Naive thymus-derived CD4-positive, alpha-beta T cell (primary cell): ENCODE results near the gene BMPR2. TPM values are rescaled to one million over a fixed set of nuclear protein-coding genes. Genes with fewer than 3 reads are reported as not detected.
A peak's percentile ranks its signal among the peaks of the same experiment; 100 is the strongest.
"Not testable (repeated sequence)": the region's sequence is repeated elsewhere in the genome, so short reads cannot be mapped to it uniquely, and the experiment has no call there.

Experiments used
- ATAC-seq: fragments of 150-1000 bp; cut with Tn5 transposase; 2 replicates; pipeline ENCODE4 v1.10.0; 2021; ENCODE audit warnings: mild to moderate bottlenecking, moderate library complexity
- CTCF ChIA-PET: fragments of 350-600 bp; sonication (Branson Sonifier 250); formaldehyde crosslinking; loops from one replicate; lab custom pipeline; 2021; ENCODE audit warnings: antibody characterized with exemption; lab: Charles Lee
- POLR2A ChIA-PET: fragments of 350-600 bp; sonication (Branson Sonifier 250); formaldehyde crosslinking; loops from one replicate; lab custom pipeline; 2021; ENCODE audit warnings: antibody characterized with exemption, inconsistent platforms; lab: Charles Lee
- DNase-seq, 9 donors: peaks; one replicate each; pipeline versions ENCODE4 v3.0.0 to v3.0.0-alpha.2; 2020 to 2022; ENCODE audit warnings: mixed read lengths in 1 of 9
- H3K27ac ChIP-seq: one replicate; pipeline ENCODE4 v1.7.0; 2013; ENCODE audit warnings: mild to moderate bottlenecking, low read depth, low read length, moderate library complexity
- H3K27me3 ChIP-seq, 2 donors: one replicate each; pipeline ENCODE4 v1.7.0; 2013; ENCODE audit warnings: low read length in 2 of 2, mild to moderate bottlenecking in 2 of 2, moderate library complexity in 2 of 2; ENCODE audit not compliant: control insufficient read depth in 2 of 2, insufficient read depth in 2 of 2
- H3K36me3 ChIP-seq, 3 experiments: 1 replicate in 2 of 3; 2 replicates in 1 of 3; pipeline ENCODE4 v1.7.0; 2013; ENCODE audit warnings: low read length in 3 of 3, mild to moderate bottlenecking in 3 of 3, moderate library complexity in 1 of 3; ENCODE audit not compliant: insufficient read depth in 3 of 3, control insufficient read depth in 2 of 3
- H3K4me1 ChIP-seq, 2 donors: one replicate each; pipeline ENCODE4 v1.7.0; 2013; ENCODE audit warnings: low read length in 2 of 2, mild to moderate bottlenecking in 2 of 2, moderate library complexity in 1 of 2; ENCODE audit not compliant: control insufficient read depth in 2 of 2, insufficient read depth in 2 of 2
- H3K4me3 ChIP-seq: 2 replicates; pipeline ENCODE4 v1.7.0; 2013; ENCODE audit warnings: mild to moderate bottlenecking, low read length
- H3K9me3 ChIP-seq, 3 experiments: 1 replicate in 2 of 3; 2 replicates in 1 of 3; pipeline ENCODE4 v1.7.0; 2013; ENCODE audit warnings: low read length in 3 of 3; ENCODE audit not compliant: control insufficient read depth in 2 of 3
- H3K27ac Mint-ChIP-seq, 9 donors: one replicate each; pipeline ENCODE4 v1.8.0; 2020 to 2022; ENCODE audit warnings: mixed read lengths in 9 of 9, mild to moderate bottlenecking in 8 of 9, moderate library complexity in 5 of 9, inconsistent platforms in 2 of 9
- H3K27me3 Mint-ChIP-seq, 5 donors: one replicate each; pipeline ENCODE4 v1.8.0; 2021 to 2022; ENCODE audit warnings: mixed read lengths in 5 of 5, mild to moderate bottlenecking in 1 of 5
- H3K36me3 Mint-ChIP-seq, 5 donors: one replicate each; pipeline ENCODE4 v1.8.0; 2020 to 2022; ENCODE audit warnings: mixed read lengths in 5 of 5, mild to moderate bottlenecking in 3 of 5, inconsistent platforms in 1 of 5
- H3K4me1 Mint-ChIP-seq, 7 donors: one replicate each; pipeline ENCODE4 v1.8.0; 2020 to 2022; ENCODE audit warnings: mixed read lengths in 7 of 7, mild to moderate bottlenecking in 3 of 7, inconsistent platforms in 1 of 7
- H3K4me3 Mint-ChIP-seq, 10 donors: one replicate each; pipeline ENCODE4 v1.8.0; 2020 to 2022; ENCODE audit warnings: mild to moderate bottlenecking in 10 of 10, mixed read lengths in 10 of 10, moderate library complexity in 6 of 10, inconsistent platforms in 2 of 10
- H3K9me3 Mint-ChIP-seq, 11 donors: one replicate each; pipeline ENCODE4 v1.8.0; 2020 to 2022; ENCODE audit warnings: mixed read lengths in 11 of 11, mild to moderate bottlenecking in 4 of 11, inconsistent platforms in 1 of 11, moderate library complexity in 1 of 11
- intact Hi-C, 2 donors: fragments of 100-400 bp; cut with micrococcal nuclease; formaldehyde crosslinking; loops; one replicate each; pipeline ENCODE4 v1.15.1; 2023
- polyA plus RNA-seq, 2 donors: library from polyadenylated mRNA; unstranded; fragments of 300-500 nt; fragmentation: Illumina TruSeq; gene quantifications; one replicate each; pipeline ENCODE4 v1.2.3, GENCODE V29; 2021
- total RNA-seq, 6 experiments: library from RNA in 5 of 6; stranded (reverse) in 5 of 6; gene quantifications; 1 replicate in 5 of 6; 2 replicates in 1 of 6; pipeline ENCODE4 v1.2.3 and lab custom pipeline; 2021 to 2026

Gene BMPR2
- total and polyA plus RNA-seq, 7 experiments from 2014 or later, result 4.6 to 33.1 (median 13.3) TPM

GRCh38 chr2:202490479-202490878, 114.4 kb downstream of the BMPR2 start:
- H3K4me1 ChIP-seq, result no peaks in the 10 kb centered on the region
- intact Hi-C loops, result no loop called here
- H3K4me3 ChIP-seq, result no peak overlapping the region
- Mint-ChIP-seq H3K27ac (peak overlapping the region in 1 of 9 donors; percentile 64), H3K36me3 (peaks cover 0 to 20% (median 5%) of the 10 kb centered on the region in 5 donors), H3K4me3 (no peak overlapping the region), H3K4me1 (peaks cover 0 to 3% (median 0%) of the 10 kb centered on the region in 7 donors), H3K9me3 (no peaks in the 10 kb centered on the region), H3K27me3 (no peaks in the 10 kb centered on the region)
- ATAC-seq, result no peak
- ChIA-PET POLR2A (interaction anchor here (1.0 kb wide), 1 partner anchor 22 kb away, joined by 3 read pairs; no protein-coding TSS in a partner anchor), CTCF (interaction anchor here (0.9 kb wide), 1 partner anchor 37 kb away, joined by 3 read pairs; no protein-coding TSS in a partner anchor)
- no peaks in the 10 kb centered on the region for H3K27me3 ChIP-seq
- H3K36me3 ChIP-seq, result no peaks in the 10 kb centered on the region
- no peaks in the 10 kb centered on the region for H3K9me3 ChIP-seq
- no peak overlapping the region for H3K27ac ChIP-seq
- no peak for DNase-seq

- Mint-ChIP-seq H3K9me3 (no peaks in the 10 kb centered on the region), H3K4me3 (no peak overlapping the region), H3K36me3 (peaks cover 0 to 21% (median 3%) of the 10 kb centered on the region in 5 donors), H3K27me3 (no peaks in the 10 kb centered on the region), H3K4me1 (peaks cover 0 to 3% (median 0%) of the 10 kb centered on the region in 7 donors), H3K27ac (no peak overlapping the region)
- Histone ChIP-seq H3K9me3 (no peaks in the 10 kb centered on the region), H3K4me3 (no peak overlapping the region), H3K27me3 (no peaks in the 10 kb centered on the region), H3K36me3 (no peaks in the 10 kb centered on the region), H3K4me1 (no peaks in the 10 kb centered on the region), H3K27ac (no peak overlapping the region)
- DNase-seq (no peak), ATAC-seq (no peak)
- ChIA-PET CTCF (interaction anchor here (0.7 kb wide), 2 partner anchors 35 to 51 kb away, joined by 3 read pairs; no protein-coding TSS in a partner anchor), POLR2A (no interaction called here)
- intact Hi-C loops, result no loop called here
Observed at GRCh38 chr2:202491514-202491913, 115.4 kb downstream of the BMPR2 start.

DNA sequence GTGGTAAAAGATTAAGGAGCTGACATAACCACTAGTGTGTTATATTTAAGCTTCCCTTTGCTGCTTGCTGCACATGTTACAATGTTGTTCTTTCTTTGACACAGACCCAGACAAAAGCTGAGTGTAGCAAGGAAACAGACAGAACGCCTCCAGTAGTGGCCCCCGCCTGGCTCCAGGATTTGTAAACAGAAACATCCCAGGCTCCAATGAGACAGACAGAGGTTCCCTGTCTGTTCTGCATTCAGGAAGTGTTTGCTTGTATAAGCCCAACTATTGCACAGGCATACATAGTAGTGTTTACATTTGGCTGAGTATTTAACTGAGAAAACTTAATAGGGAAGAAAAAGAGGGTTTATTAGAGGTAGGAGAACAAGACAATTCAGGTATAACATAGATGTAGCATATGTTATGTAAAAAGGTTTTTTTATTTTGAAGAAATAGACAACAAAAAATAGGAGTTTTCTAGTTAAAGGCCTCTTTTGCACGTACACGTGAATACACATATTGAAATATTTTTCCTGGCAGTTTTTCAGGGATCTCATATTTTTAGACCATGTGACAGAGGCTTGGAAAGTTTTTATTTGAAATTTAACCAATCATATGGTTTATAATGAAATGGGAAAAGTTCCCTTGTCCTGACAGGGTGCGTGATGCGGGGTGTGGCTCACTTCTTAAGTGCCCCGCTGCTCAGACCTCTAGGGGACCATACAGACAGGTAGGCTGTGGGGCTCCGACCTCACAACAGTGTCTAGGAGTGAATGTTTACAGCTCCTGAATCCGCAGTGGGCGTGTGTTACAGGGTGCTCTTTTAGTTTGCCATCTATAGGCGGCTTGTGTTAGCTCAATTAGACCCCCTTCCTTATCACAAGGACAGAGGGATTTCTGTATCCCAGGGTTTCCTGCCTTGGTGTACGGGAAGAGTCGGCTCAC, 118.4 kb downstream of the BMPR2 start:
- Histone ChIP-seq H3K36me3 (no peaks in the 10 kb centered on the region), H3K4me1 (no peaks in the 10 kb centered on the region), H3K27me3 (no peaks in the 10 kb centered on the region), H3K9me3 (no peaks in the 10 kb centered on the region), H3K27ac (no peak overlapping the region), H3K4me3 (no peak overlapping the region)
- Mint-ChIP-seq H3K4me1 (peaks cover 0 to 3% (median 0%) of the 10 kb centered on the region in 7 donors), H3K36me3 (peaks cover 0 to 26% (median 3%) of the 10 kb centered on the region in 5 donors), H3K4me3 (no peak overlapping the region), H3K27ac (no peak overlapping the region), H3K27me3 (no peaks in the 10 kb centered on the region), H3K9me3 (no peaks in the 10 kb centered on the region)
- ChIA-PET CTCF (interaction anchor here (0.6 kb wide), 1 partner anchor 13 kb away, joined by 3 read pairs; no protein-coding TSS in a partner anchor), POLR2A (no interaction called here)
- intact Hi-C loops, result no loop called here
- no peak for ATAC-seq
- no peak for DNase-seq

DNA sequence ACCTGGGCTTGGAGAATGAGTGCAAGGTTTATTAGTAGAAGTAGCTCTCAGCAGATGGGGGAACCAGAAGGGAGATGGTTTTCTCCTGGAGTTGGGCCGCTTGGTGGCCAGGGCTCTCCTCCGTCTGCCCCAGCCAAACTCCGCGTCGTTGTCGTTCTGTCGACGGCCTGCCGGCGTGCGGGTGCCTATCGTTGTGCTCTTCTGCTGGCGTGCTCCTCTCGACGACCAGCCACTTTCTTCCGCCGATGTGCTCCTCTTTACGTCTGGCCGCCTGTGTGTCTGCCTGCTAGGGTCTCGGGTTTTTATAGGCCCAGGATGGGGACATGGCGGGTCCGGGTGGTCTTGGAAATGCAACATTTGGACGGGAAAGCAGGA, 119.1 kb downstream of the BMPR2 start:
- CTCF ChIA-PET, result no interaction called here
- Histone ChIP-seq H3K4me3 (no peak overlapping the region), H3K9me3 (no peaks in the 10 kb centered on the region), H3K36me3 (no peaks in the 10 kb centered on the region), H3K27me3 (no peaks in the 10 kb centered on the region), H3K27ac (no peak overlapping the region), H3K4me1 (no peaks in the 10 kb centered on the region)
- no peak for DNase-seq
- Mint-ChIP-seq H3K4me3 (no peak overlapping the region), H3K27ac (no peak overlapping the region), H3K27me3 (no peaks in the 10 kb centered on the region), H3K4me1 (peaks cover 0 to 3% (median 0%) of the 10 kb centered on the region in 7 donors), H3K36me3 (peaks cover 0 to 26% (median 3%) of the 10 kb centered on the region in 5 donors), H3K9me3 (no peaks in the 10 kb centered on the region)
- POLR2A ChIA-PET, result no interaction called here
- intact Hi-C loops, result no loop called here
- ATAC-seq, result no peak

DNA sequence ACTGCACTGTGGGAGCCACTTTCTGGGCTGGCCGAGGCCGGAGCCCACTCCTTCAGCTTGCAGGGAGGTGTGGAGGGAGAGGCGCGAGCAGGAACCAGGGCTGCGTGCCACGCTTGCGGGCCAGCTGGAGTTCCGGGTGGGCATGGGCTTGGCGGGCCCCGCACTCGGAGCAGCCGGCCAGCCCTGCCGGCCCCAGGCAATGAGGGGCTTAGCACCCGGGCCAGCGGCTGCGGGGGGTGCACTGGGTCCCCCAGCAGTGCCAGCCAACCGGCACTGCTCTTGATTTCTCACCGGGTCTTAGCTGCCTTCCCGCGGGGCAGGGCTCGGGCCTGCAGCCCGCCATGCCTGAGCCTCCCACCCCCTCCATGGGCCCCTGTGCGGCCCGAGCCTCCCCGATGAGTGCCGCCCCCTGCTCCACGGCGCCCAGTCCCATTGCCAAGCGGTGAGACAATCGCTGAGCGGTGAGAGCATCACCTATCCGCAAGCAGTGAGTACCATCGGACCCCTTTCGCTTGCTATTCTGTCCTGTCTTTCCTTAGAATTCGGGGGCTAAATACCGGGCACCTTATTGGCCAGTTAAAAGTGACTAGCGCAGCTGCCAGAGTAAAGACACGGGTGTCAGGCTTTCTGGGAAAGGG, 120.8 kb downstream of the BMPR2 start:
- H3K27me3 ChIP-seq, ATAC-seq, H3K27me3 Mint-ChIP-seq, CTCF ChIA-PET, POLR2A ChIA-PET, H3K4me1 Mint-ChIP-seq, H3K9me3 Mint-ChIP-seq, H3K4me3 ChIP-seq, H3K36me3 ChIP-seq, H3K27ac ChIP-seq, H3K9me3 ChIP-seq, H3K4me1 ChIP-seq, DNase-seq, intact Hi-C loops, H3K4me3 Mint-ChIP-seq, H3K27ac Mint-ChIP-seq: not testable (repeated sequence)
- H3K36me3 Mint-ChIP-seq, result peaks cover 0 to 26% (median 3%) of the 10 kb centered on the region in 5 donors

- intact Hi-C loops, H3K27ac Mint-ChIP-seq, H3K27me3 ChIP-seq, H3K4me1 ChIP-seq, H3K4me1 Mint-ChIP-seq, H3K27ac ChIP-seq, H3K4me3 ChIP-seq, H3K9me3 Mint-ChIP-seq, DNase-seq, CTCF ChIA-PET, ATAC-seq, H3K36me3 ChIP-seq, POLR2A ChIA-PET, H3K27me3 Mint-ChIP-seq, H3K9me3 ChIP-seq, H3K4me3 Mint-ChIP-seq: not testable (repeated sequence)
- H3K36me3 Mint-ChIP-seq, result peaks cover 0 to 27% (median 9%) of the 10 kb centered on the region in 5 donors
Observed at GRCh38 chr2:202497473-202497866, 121.3 kb downstream of the BMPR2 start.
